B cell (primary cell): ENCODE data around the gene ADH4. TPM values are rescaled to one million over a fixed set of nuclear protein-coding genes. Genes with fewer than 3 reads are reported as not detected.

Experiments
- ATAC-seq: fragments of 200-7000 bp; cut with Tn5 transposase; one replicate; pipeline ENCODE4 v1.10.0; 2021; ENCODE audit warnings: low read depth, mild to moderate bottlenecking, moderate number of reproducible peaks, moderate library complexity
- CTCF ChIA-PET: fragments of 350-600 bp; sonication (Branson Sonifier 250); formaldehyde crosslinking; loops from one replicate; lab custom pipeline; 2021; ENCODE audit warnings: antibody characterized with exemption, inconsistent platforms; lab: Charles Lee
- POLR2A ChIA-PET: fragments of 350-600 bp; sonication (Branson Sonifier 250); formaldehyde crosslinking; loops from one replicate; lab custom pipeline; 2021; ENCODE audit warnings: antibody characterized with exemption; lab: Charles Lee
- DNase-seq: peaks from one replicate; pipeline ENCODE4 v3.0.0; 2013
- H2AFZ ChIP-seq: 2 replicates; pipeline ENCODE4 v1.6.1; 2012; ENCODE audit warnings: mild to moderate bottlenecking, low read depth, low read length; ENCODE audit not compliant: insufficient read depth, poor library complexity, severe bottlenecking
- H3K27ac ChIP-seq, 2 donors: 1 replicate in 1 of 2; 2 replicates in 1 of 2; pipeline ENCODE4 v1.5.1; 2012 to 2013; ENCODE audit warnings: low read length in 2 of 2, mild to moderate bottlenecking in 2 of 2, moderate library complexity in 1 of 2
- H3K27me3 ChIP-seq, 4 experiments: fragments of 200-600 bp in 1 of 4; sonication (generic) in 1 of 4; replicated peaks in 1 of 4; 1 replicate in 2 of 4; 2 replicates in 2 of 4; pipeline versions ENCODE4 v1.6.1 to v1.7.0; 2013 to 2016; ENCODE audit warnings: low read length in 3 of 4, mild to moderate bottlenecking in 2 of 4, mixed read lengths in 1 of 4, moderate library complexity in 1 of 4; ENCODE audit not compliant: insufficient read depth in 4 of 4, control insufficient read depth in 3 of 4; ENCODE audit errors: control extremely low read depth in 1 of 4
- H3K36me3 ChIP-seq, 2 experiments: replicated peaks in 1 of 2; 1 replicate in 1 of 2; 2 replicates in 1 of 2; pipeline versions ENCODE4 v1.6.1 to v1.7.1; 2013; ENCODE audit warnings: low read length in 1 of 2; ENCODE audit not compliant: insufficient read depth in 2 of 2, control insufficient read depth in 1 of 2; ENCODE audit errors: control extremely low read depth in 1 of 2, extremely low read depth in 1 of 2
- H3K4me1 ChIP-seq, 2 donors: fragments of 200-600 bp in 1 of 2; sonication (generic) in 1 of 2; 1 replicate in 1 of 2; 2 replicates in 1 of 2; pipeline versions ENCODE4 v1.5.1 to v1.6.1; 2013 to 2017; ENCODE audit warnings: low read length in 2 of 2; ENCODE audit not compliant: control insufficient read depth in 2 of 2, insufficient read depth in 2 of 2
- H3K4me2 ChIP-seq: replicated peaks from 2 replicates; pipeline ENCODE3; 2012; ENCODE audit warnings: mild to moderate bottlenecking, low read depth, low read length; ENCODE audit not compliant: poor library complexity, severe bottlenecking
- H3K4me3 ChIP-seq, 5 experiments: fragments of 200-600 bp in 1 of 5; sonication (generic) in 1 of 5; 1 replicate in 3 of 5; 2 replicates in 2 of 5; pipeline versions ENCODE4 v1.5.1 to v1.7.0; 2011 to 2016; ENCODE audit warnings: low read length in 4 of 5, mild to moderate bottlenecking in 4 of 5, low read depth in 2 of 5, control low read depth in 1 of 5, moderate library complexity in 1 of 5; ENCODE audit not compliant: insufficient read depth in 1 of 5; ENCODE audit errors: control extremely low read depth in 1 of 5, extremely low read depth in 1 of 5
- H3K79me2 ChIP-seq: fragments of 200-600 bp; sonication (generic); one replicate; pipeline ENCODE4 v1.6.0; 2016; ENCODE audit warnings: low read length; ENCODE audit not compliant: control insufficient read depth, insufficient read depth
- H3K9ac ChIP-seq: fragments of 200-600 bp; sonication (generic); 2 replicates; pipeline ENCODE4 v1.6.1; 2017; ENCODE audit warnings: mild to moderate bottlenecking, low read length, moderate library complexity
- H3K9me3 ChIP-seq, 3 donors: one replicate each; pipeline versions ENCODE4 v1.6.1 to v1.7.1; 2013; ENCODE audit warnings: low read length in 2 of 3; ENCODE audit not compliant: control insufficient read depth in 2 of 3, insufficient read depth in 1 of 3; ENCODE audit errors: control extremely low read depth in 1 of 3
- H4K20me1 ChIP-seq: 2 replicates; pipeline ENCODE4 v1.6.0; 2012; ENCODE audit warnings: mild to moderate bottlenecking, low read length; ENCODE audit not compliant: insufficient read depth, control insufficient read depth, poor library complexity, severe bottlenecking
- H3K27ac Mint-ChIP-seq: one replicate; pipeline ENCODE4 v1.8.0; 2021; ENCODE audit warnings: mixed read lengths
- H3K27me3 Mint-ChIP-seq: one replicate; pipeline ENCODE4 v1.8.0; 2021; ENCODE audit warnings: mixed read lengths
- H3K4me1 Mint-ChIP-seq: one replicate; pipeline ENCODE4 v1.8.0; 2021; ENCODE audit warnings: mixed read lengths
- H3K4me3 Mint-ChIP-seq: one replicate; pipeline ENCODE4 v1.8.0; 2021; ENCODE audit warnings: mixed read lengths
- H3K9me3 Mint-ChIP-seq: one replicate; pipeline ENCODE4 v1.8.0; 2022; ENCODE audit warnings: mixed read lengths; ENCODE audit not compliant: insufficient read depth
- CTCF ChIP-seq: fragments of 200-600 bp; IDR thresholded peaks from one replicate; pipeline ENCODE4 v1.8.0; 2022; ENCODE audit warnings: antibody characterized with exemption, mild to moderate bottlenecking
- EZH2 ChIP-seq: IDR thresholded peaks from 2 replicates; pipeline ENCODE4 v1.6.1; 2012; ENCODE audit warnings: borderline replicate concordance, low read depth, mild to moderate bottlenecking, moderate library complexity, low read length; ENCODE audit not compliant: insufficient read depth, poor library complexity, severe bottlenecking
- WGBS: methylation state at CpG from one replicate; pipeline ENCODE4 v1.1.5; 2013; ENCODE audit warnings: missing lambda C conversion rate; ENCODE audit not compliant: insufficient coverage; 5-methylcytosine and 5-hydroxymethylcytosine counted together
- intact Hi-C: fragments of 100-400 bp; cut with micrococcal nuclease; formaldehyde crosslinking; loops from one replicate; pipeline ENCODE4 v1.10.0; 2022
- polyA plus RNA-seq: library from polyadenylated mRNA; depleted of rRNA; stranded (reverse); fragments of >200 nt; gene quantifications from 2 replicates; pipeline ENCODE4 v1.2.3, GENCODE V29; 2012
- total RNA-seq, 2 donors: library from RNA; stranded (reverse); fragments of 120-200 nt in 1 of 2; gene quantifications; 1 replicate in 1 of 2; 2 replicates in 1 of 2; pipeline versions ENCODE4 v1.2.3 to v1.2.4, GENCODE V29; 2013 to 2022

The ADH4 gene
- total and polyA plus RNA-seq, 2 donors (not counting 1 experiment from before 2014, with no cell fraction given): not detected

- no peaks in the 10 kb centered on the region for H3K9me3 ChIP-seq
- Mint-ChIP-seq H3K4me3 (no peak overlapping the region), H3K27ac (no peak overlapping the region), H3K4me1 (peaks cover 1% of the 10 kb centered on the region), H3K9me3 (no peaks in the 10 kb centered on the region), H3K27me3 (no peaks in the 10 kb centered on the region)
- intact Hi-C loops: no loop called here
- TF ChIP-seq EZH2: no peak
- no peak for TF ChIP-seq CTCF
- CTCF ChIA-PET: interaction anchor here (0.9 kb wide), 1 partner anchor 83 kb away, joined by 3 read pairs; the partner anchor contains the start of gene METAP1
- H3K4me2 ChIP-seq: no peak overlapping the region
- H2AFZ ChIP-seq: no peak overlapping the region
- no peaks in the 10 kb centered on the region for H4K20me1 ChIP-seq
- POLR2A ChIA-PET: no interaction called here
- H3K4me1 ChIP-seq: no peaks in the 10 kb centered on the region
- H3K9ac ChIP-seq: no peak overlapping the region
- peaks cover 4 to 91% of the 10 kb centered on the region in 2 experiments for H3K36me3 ChIP-seq
- ATAC-seq (no peak), DNase-seq (no peak)
- 100% methylated on average over 2 of the region's 5 CpGs for WGBS
- no peaks in the 10 kb centered on the region for H3K27me3 ChIP-seq
- H3K27ac ChIP-seq: no peak overlapping the region
- H3K79me2 ChIP-seq: no peaks in the 10 kb centered on the region
- H3K4me3 ChIP-seq: no peak overlapping the region
Measured at GRCh38 chr4:99078336-99078735, 65.8 kb downstream of the ADH4 start.

- WGBS: 100% methylated on average over 2 of the region's 4 CpGs
- intact Hi-C loops: no loop called here
- peaks cover 1% of the 10 kb centered on the region for H3K4me1 Mint-ChIP-seq
Measured at GRCh38 chr4:99077177-99077576, 66.9 kb downstream of the ADH4 start.

More at GRCh38 chr4:99077177-99077576, 66.9 kb downstream of the ADH4 start:
- H2AFZ ChIP-seq: no peak overlapping the region
- H3K9me3 Mint-ChIP-seq: no peaks in the 10 kb centered on the region
- peaks cover under 1 to 91% of the 10 kb centered on the region in 2 experiments for H3K36me3 ChIP-seq
- ChIA-PET POLR2A (no interaction called here), CTCF (no interaction called here)
- DNase-seq: no peak
- H3K4me3 Mint-ChIP-seq: no peak overlapping the region
- H3K79me2 ChIP-seq: no peaks in the 10 kb centered on the region
- no peak overlapping the region for H3K27ac Mint-ChIP-seq
- no peak overlapping the region for H3K4me3 ChIP-seq
- H4K20me1 ChIP-seq: no peaks in the 10 kb centered on the region
- H3K9me3 ChIP-seq: no peaks in the 10 kb centered on the region
- no peak overlapping the region for H3K27ac ChIP-seq
- TF ChIP-seq CTCF (no peak), EZH2 (no peak)
- ATAC-seq: no peak
- no peaks in the 10 kb centered on the region for H3K27me3 ChIP-seq
- no peak overlapping the region for H3K9ac ChIP-seq
- no peaks in the 10 kb centered on the region for H3K27me3 Mint-ChIP-seq
- H3K4me1 ChIP-seq: no peaks in the 10 kb centered on the region
- no peak overlapping the region for H3K4me2 ChIP-seq
